GM12865 (cell line): Measurements from ENCODE around the gene KLF3.

Experiments
- DNase-seq: peaks from one replicate; pipeline ENCODE4 v3.0.0; 2010; ENCODE audit warnings: low read depth
- H3K4me3 ChIP-seq: 2 replicates; pipeline ENCODE4 v1.5.1; 2011; ENCODE audit warnings: mild to moderate bottlenecking, low read depth, low read length, control low read depth
- CTCF ChIP-seq: IDR thresholded peaks from 2 replicates; pipeline ENCODE4 v1.5.1; 2011; ENCODE audit warnings: low read length, control low read depth, low read depth, inconsistent platforms; ENCODE audit not compliant: insufficient read depth; ENCODE audit errors: missing control alignments

The KLF3 gene

DNA sequence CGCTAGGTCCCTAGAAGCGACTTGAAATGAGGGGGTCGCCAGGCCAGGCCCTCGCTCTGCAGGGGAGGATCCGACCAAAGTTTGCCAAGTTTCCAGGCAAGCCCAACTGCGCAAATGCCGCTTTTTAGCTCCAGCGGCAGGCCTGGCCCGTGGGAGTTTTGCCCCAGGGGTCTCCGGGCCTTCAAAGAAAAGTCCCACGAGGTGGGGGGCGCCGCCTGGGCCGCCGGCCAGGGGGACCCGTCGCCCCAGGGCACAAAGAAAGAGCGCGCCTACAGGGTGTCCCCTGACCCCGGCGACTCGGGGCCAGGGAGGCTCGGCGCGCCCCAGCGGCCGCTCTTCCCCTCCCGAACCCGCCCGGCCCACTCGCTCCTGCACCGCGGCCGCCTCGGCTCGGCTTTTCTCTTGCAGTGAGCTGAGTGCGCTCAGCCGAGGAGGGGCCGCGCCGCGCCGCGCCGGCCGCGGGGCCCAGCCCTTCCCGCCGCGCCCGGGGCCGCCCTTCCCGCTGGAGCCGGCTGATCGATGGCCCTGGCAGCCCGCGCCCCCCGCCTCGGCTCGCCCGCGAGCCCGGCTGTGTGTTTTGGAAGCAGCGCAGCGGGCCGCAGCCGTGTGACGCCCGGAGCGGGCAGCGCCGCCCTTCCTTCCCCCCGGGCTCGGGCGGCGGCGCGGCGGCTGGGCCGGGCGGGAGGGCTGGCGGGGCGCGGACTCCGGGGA is 754 bp upstream of the KLF3 start:
- peak overlapping the region; percentile 53 for H3K4me3 ChIP-seq
- no peak for TF ChIP-seq CTCF
- no peak for DNase-seq

GRCh38 chr4:38664706-38665401 is 855 bp downstream of the KLF3 start:
- no peak for DNase-seq
- no peak for TF ChIP-seq CTCF
- peak overlapping the region; percentile 62 for H3K4me3 ChIP-seq

DNA sequence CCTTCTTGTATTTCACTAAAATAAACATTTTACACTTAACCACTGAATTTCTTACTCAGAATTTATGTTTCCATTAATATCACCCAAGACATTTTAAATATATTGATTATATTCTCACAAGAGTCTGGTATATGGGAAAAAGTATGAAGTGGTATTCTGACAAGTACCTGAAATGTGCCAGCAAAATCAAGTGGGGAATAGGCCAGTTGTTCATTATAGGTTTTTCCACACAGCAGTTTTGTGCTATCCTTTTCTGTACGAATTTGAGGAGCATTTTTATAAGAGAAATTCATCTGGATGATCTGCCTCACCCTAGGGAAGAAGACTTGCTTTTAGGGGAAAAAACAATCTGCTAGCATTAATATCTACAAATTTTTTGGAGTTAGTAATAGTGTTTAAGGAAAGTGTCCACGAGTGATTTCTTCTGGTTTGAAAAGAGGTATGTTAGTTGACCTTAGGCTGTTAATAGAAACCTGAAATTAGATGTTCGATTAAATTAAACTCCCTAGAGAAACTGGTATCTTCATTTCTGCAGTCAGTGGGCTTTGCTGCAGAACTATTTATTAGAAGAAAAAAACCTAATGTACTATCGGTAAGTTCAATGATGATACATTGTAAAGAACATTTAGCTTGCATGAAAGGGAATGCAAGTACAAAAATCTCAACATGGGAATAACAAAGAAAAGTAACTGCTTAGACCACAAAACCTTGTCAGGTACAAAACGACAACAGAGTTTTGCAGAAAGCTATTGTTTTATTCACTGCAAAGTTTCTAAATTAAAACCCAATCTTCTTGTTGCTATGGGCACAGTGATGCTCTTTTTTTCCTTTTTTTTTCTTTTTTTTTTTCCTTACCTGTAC is 1.8 kb downstream of the KLF3 start:
- DNase-seq, result no peak
- TF ChIP-seq CTCF, result no peak
- no peak overlapping the region for H3K4me3 ChIP-seq

DNA sequence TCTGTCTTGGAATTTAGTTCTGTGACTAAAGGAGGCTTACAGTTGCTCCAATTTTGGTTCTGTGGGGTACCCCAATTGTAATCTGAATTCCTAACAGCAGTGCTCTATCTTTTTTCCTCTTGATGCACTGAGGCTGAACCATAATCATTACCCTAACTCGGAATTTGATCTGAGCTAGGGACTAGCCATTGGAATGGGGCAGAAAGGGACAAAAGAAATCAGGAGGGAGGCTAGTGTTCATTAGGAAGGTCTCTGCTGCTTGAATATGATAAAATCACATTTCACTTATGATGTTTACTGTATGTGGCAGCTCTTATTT is 2.7 kb downstream of the KLF3 start:
- H3K4me3 ChIP-seq, result no peak overlapping the region
- no peak for DNase-seq
- no peak for TF ChIP-seq CTCF

DNA sequence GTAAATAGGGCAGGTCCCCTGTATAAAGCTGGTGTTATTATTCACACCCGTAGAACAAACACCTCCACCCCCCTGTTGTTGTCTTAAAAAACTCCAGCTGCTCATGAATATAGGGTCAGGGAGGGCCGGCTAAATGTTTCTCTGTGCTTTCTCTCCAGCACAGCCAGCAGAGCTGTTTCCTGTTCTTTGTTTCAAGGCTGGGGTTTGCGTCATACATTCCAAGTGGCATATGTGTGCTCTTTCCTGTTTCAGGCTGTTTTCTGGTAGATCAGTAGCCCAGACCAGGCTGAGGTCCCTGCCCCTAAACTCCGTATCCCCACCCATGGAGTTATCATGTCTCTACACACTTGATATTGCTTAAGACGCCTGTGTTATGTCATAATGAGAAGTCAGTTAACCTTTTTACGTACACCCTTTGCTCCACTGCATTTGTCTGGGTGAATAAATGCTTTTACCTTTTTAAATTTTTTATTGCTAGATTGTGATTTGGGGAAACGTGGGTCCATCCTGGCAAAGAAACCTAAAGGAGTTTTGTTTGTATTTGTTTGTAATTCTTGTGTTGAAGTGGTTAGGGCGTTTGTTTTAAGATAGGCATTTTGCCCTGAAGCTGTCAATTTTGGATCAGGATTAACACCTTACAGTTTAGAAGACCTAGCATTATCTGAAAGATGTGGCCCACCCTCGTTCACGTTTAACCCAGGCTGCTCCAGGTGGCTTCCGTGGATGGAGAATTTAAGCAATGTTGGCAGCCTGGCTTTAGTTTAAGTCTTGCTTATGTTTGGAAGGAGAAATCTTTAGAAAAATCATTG is 3.3 kb downstream of the KLF3 start:
- DNase-seq, result peak; percentile 39
- no peak overlapping the region for H3K4me3 ChIP-seq
- TF ChIP-seq CTCF, result no peak

DNA sequence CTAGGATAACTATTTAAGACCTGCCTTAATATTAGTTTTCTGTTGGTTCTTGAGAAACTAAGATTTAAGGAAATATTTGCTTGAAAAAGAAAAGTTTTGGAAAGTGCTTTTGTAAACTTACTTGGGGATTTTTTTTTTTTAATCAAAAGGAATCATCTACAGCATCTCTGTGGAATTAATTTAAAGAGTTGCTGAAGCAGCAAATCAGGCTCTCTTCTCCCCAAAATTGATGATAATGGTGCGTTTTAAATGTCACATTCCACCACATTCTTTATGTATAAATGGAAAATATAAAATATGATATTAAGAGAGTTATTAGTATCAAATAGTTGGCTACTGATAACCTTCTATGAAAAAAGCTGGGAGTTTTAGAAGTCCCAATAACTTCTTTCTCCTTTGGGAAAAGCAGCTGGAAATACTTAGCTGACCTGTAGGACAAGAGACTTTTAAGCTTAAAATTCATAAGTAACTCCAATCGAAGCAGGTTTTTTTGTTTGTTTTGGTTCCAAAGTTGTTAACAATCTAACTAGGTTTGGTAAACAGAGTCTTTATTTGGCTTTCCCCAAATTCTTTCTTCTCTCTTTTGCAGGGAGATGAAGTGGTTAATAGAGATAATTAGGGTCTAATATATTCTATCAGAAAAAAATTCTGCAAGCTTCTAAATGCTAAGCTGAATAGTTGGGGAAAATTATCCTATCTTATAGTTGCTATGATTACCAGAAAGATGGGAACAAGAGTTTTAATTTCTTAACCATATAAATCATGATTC is 4.4 kb downstream of the KLF3 start:
- TF ChIP-seq CTCF, result no peak
- no peak overlapping the region for H3K4me3 ChIP-seq
- no peak for DNase-seq
